Muscle of back (tissue), 11 donors: ENCODE measurements around the gene ZMYND15. TPM values are rescaled to one million over a fixed set of nuclear protein-coding genes. Genes with fewer than 3 reads are reported as not detected.
A peak's percentile ranks its signal among the peaks of the same experiment; 100 is the strongest.

Experiments used
- DNase-seq, 3 donors: peaks; one replicate each; pipeline versions ENCODE4 v3.0.0 to v3.0.0-alpha.2; 2013
- polyA plus RNA-seq, 10 donors: library from polyadenylated mRNA; unstranded; fragments of 120-200 nt; gene quantifications; one replicate each; pipeline ENCODE4 v1.2.1, GENCODE V29; 2013; ENCODE audit not compliant: insufficient read length in 10 of 10

Gene ZMYND15
- polyA plus RNA-seq, 10 donors = 0.19 to 0.52 (median 0.30) TPM

- DNase-seq = peak in 1 of 3 donors; percentile 64
Measured at GRCh38 chr17:4786106-4786511, 46.5 kb downstream of the ZMYND15 start, which contains the start of gene VMO1. Gene VMO1 (minus strand): TSS chr17:4786364. CDS start chr17:4786352, 12 bp downstream.

- DNase-seq = peak in 1 of 3 donors; percentile 62
Measured at GRCh38 chr17:4786516-4786915, 46.9 kb downstream of the ZMYND15 start.

- DNase-seq = peak in 1 of 3 donors; percentile 37
Measured at GRCh38 chr17:4788159-4788806, 48.6 kb downstream of the ZMYND15 start.

- peak in 1 of 3 donors; percentile 56 for DNase-seq
Measured at GRCh38 chr17:4788807-4789700, 49.4 kb downstream of the ZMYND15 start, which contains the start of gene GLTPD2. Gene GLTPD2 (plus strand): TSS chr17:4788964. CDS start chr17:4789012, 48 bp downstream.

GRCh38 chr17:4789701-4789950, 50.0 kb downstream of the ZMYND15 start:
- no peak for DNase-seq

GRCh38 chr17:4789951-4790704, 50.5 kb downstream of the ZMYND15 start:
- peak; percentile 87 to 97 (median 93) for DNase-seq

- no peak for DNase-seq
Measured at GRCh38 chr17:4790705-4791088, 51.1 kb downstream of the ZMYND15 start.

- no peak for DNase-seq
Measured at GRCh38 chr17:4795168-4795567, 55.5 kb downstream of the ZMYND15 start.

Other genes with a start within 250 kb of the ZMYND15 start
- 10 to 100 TPM in 1 of 10 donors, 1 to 10 TPM in 9; 4.1 to 10.2 (median 7.1) TPM for gene SPNS2, start 241.0 kb upstream of the ZMYND15 start, polyA plus RNA-seq
- gene MYBBP1A, start 184.4 kb upstream of the ZMYND15 start, polyA plus RNA-seq = 10 to 100 TPM; 25.9 to 41.9 (median 31.3) TPM
- gene GGT6, start 179.3 kb upstream of the ZMYND15 start, polyA plus RNA-seq = 1 to 10 TPM in 2 of 10 donors, under 1 TPM in 7, not detected in 1; 0.10 to 2.1 (median 0.15) TPM
- gene SMTNL2, start 155.3 kb upstream of the ZMYND15 start, polyA plus RNA-seq = 100 to 1,000 TPM in 8 of 10 donors, 10 to 100 TPM in 2; 45.2 to 166 (median 110) TPM
- 1 to 10 TPM in 1 of 10 donors, under 1 TPM in 9; 0.25 to 1.1 (median 0.44) TPM for gene ALOX15, start 98.2 kb upstream of the ZMYND15 start, polyA plus RNA-seq
- 10 to 100 TPM; 26.8 to 34.6 (median 31.6) TPM for gene PELP1, start 35.7 kb upstream of the ZMYND15 start, polyA plus RNA-seq
- 10 to 100 TPM; 17.8 to 25.8 (median 20.3) TPM for gene ARRB2, start 29.2 kb upstream of the ZMYND15 start, polyA plus RNA-seq
- 10 to 100 TPM; 13.4 to 17.4 (median 15.8) TPM for gene MED11, start 8.4 kb upstream of the ZMYND15 start, polyA plus RNA-seq
- 1 to 10 TPM; 3.2 to 6.0 (median 5.2) TPM for gene CXCL16, start 95 bp downstream of the ZMYND15 start, polyA plus RNA-seq
- not detected for gene TM4SF5, start 32.1 kb downstream of the ZMYND15 start, polyA plus RNA-seq
- 1 to 10 TPM; 3.9 to 8.3 (median 5.8) TPM for gene VMO1, start 46.5 kb downstream of the ZMYND15 start, polyA plus RNA-seq
- gene GLTPD2, start 49.1 kb downstream of the ZMYND15 start, polyA plus RNA-seq = under 1 TPM in 9 of 10 donors, not detected in 1; 0.40 to 0.79 (median 0.56) TPM
- gene PSMB6, start 56.3 kb downstream of the ZMYND15 start, polyA plus RNA-seq = 100 to 1,000 TPM in 4 of 10 donors, 10 to 100 TPM in 6; 88.8 to 107 (median 96.2) TPM
- gene PLD2, start 67.3 kb downstream of the ZMYND15 start, polyA plus RNA-seq = 10 to 100 TPM; 15.4 to 35.0 (median 24.6) TPM
- 10 to 100 TPM; 24.8 to 47.0 (median 30.4) TPM for gene MINK1, start 93.5 kb downstream of the ZMYND15 start, polyA plus RNA-seq
- 1 to 10 TPM in 8 of 10 donors, under 1 TPM in 2; 0.67 to 2.1 (median 1.4) TPM for gene C17orf107, start 159.7 kb downstream of the ZMYND15 start, polyA plus RNA-seq
- gene CHRNE, start 163.3 kb downstream of the ZMYND15 start, polyA plus RNA-seq = 1 to 10 TPM in 8 of 10 donors, under 1 TPM in 2; 0.67 to 5.5 (median 1.7) TPM
- 1 to 10 TPM in 4 of 10 donors, under 1 TPM in 6; 0.58 to 1.7 (median 0.81) TPM for gene GP1BA, start 192.4 kb downstream of the ZMYND15 start, polyA plus RNA-seq
- gene SLC25A11, start 200.2 kb downstream of the ZMYND15 start, polyA plus RNA-seq = 10 to 100 TPM; 41.8 to 58.0 (median 49.9) TPM
- 10 to 100 TPM; 61.9 to 77.7 (median 68.3) TPM for gene RNF167, start 200.4 kb downstream of the ZMYND15 start, polyA plus RNA-seq
- gene PFN1, start 208.7 kb downstream of the ZMYND15 start, polyA plus RNA-seq = 100 to 1,000 TPM; 282 to 440 (median 354) TPM
- 1,000 to 10,000 TPM in 9 of 10 donors, 100 to 1,000 TPM in 1; 770 to 2,512 (median 1,687) TPM for gene ENO3, start 211.3 kb downstream of the ZMYND15 start, polyA plus RNA-seq
- gene SPAG7, start 228.0 kb downstream of the ZMYND15 start, polyA plus RNA-seq = 100 to 1,000 TPM in 2 of 10 donors, 10 to 100 TPM in 8; 78.8 to 113 (median 81.3) TPM
- gene CAMTA2, start 247.8 kb downstream of the ZMYND15 start, polyA plus RNA-seq = 10 to 100 TPM; 14.6 to 33.9 (median 21.6) TPM